ENCODE measurements around the gene TPT1. TPM values are rescaled to one million over a fixed set of nuclear protein-coding genes. Genes with fewer than 3 reads are reported as not detected.
"Not testable (repeated sequence)": the region's sequence is repeated elsewhere in the genome, so short reads cannot be mapped to it uniquely, and the experiment has no call there.

The TPT1 gene
- total RNA-seq, 1 experiment from 2014 or later, result 2,237 TPM

DNA sequence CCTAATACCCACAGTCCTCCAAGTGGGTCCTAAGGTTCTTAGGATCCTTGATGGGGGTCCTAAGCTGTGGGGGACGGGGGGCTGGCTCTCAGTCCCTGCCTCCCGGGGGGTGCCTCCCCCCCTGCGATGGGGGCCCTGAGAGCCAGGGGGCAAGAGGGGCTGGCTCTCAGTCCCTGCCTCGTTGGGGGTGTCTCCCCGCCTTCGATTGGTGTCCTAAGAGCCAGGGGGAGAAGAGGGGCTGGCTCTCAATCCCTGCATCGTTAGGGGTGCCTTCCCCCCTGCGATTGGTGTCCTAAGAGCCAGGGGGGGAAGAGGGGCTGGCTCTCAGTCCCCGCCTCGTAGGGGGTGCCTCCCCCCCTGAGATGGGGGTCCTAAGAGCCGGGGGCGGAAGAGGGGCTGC, 40.2 kb upstream of the TPT1 start:
- intact Hi-C loops (cut with micrococcal nuclease; ENCODE audit: unreplicated experiment), result no loop called here
- no peak for TF ChIP-seq EZH2 (IDR thresholded peaks at IDR 0.05; ENCODE audit: low read depth)
- TF ChIP-seq, protein P1, sequence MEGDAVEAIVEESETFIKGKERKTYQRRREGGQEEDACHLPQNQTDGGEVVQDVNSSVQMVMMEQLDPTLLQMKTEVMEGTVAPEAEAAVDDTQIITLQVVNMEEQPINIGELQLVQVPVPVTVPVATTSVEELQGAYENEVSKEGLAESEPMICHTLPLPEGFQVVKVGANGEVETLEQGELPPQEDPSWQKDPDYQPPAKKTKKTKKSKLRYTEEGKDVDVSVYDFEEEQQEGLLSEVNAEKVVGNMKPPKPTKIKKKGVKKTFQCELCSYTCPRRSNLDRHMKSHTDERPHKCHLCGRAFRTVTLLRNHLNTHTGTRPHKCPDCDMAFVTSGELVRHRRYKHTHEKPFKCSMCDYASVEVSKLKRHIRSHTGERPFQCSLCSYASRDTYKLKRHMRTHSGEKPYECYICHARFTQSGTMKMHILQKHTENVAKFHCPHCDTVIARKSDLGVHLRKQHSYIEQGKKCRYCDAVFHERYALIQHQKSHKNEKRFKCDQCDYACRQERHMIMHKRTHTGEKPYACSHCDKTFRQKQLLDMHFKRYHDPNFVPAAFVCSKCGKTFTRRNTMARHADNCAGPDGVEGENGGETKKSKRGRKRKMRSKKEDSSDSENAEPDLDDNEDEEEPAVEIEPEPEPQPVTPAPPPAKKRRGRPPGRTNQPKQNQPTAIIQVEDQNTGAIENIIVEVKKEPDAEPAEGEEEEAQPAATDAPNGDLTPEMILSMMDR (conservative IDR thresholded peaks at IDR 0.05), result no peak
- Histone ChIP-seq H3K27ac (no peak overlapping the region), H3K9me2 (ENCODE audit: insufficient read depth) (no peaks in the 10 kb centered on the region), H3K4me2 (no peak overlapping the region), H3K4me1 (replicated peaks; ENCODE audit: insufficient read depth) (no peaks in the 10 kb centered on the region), H3K4me3 (no peak overlapping the region), H3K9me3 (ENCODE audit: insufficient read depth, low read depth) (no peaks in the 10 kb centered on the region), H3K79me2 (ENCODE audit: low read depth) (no peaks in the 10 kb centered on the region), H2AFZ (no peak overlapping the region), H3F3A (ENCODE audit: insufficient read depth, low read depth) (no peaks in the 10 kb centered on the region), H4K20me1 (ENCODE audit: insufficient read depth) (no peaks in the 10 kb centered on the region), H3K27me3 (ENCODE audit: insufficient read depth, low read depth) (no peaks in the 10 kb centered on the region), H3K36me3 (ENCODE audit: low read depth) (no peaks in the 10 kb centered on the region)
- BruUV-seq (replicated peaks), result no TSS peak
- CTCF ChIA-PET, result no interaction called here
- POLR2A ChIA-PET (ENCODE audit: unreplicated experiment), result no interaction called here
- no peak for DNase-seq

DNA sequence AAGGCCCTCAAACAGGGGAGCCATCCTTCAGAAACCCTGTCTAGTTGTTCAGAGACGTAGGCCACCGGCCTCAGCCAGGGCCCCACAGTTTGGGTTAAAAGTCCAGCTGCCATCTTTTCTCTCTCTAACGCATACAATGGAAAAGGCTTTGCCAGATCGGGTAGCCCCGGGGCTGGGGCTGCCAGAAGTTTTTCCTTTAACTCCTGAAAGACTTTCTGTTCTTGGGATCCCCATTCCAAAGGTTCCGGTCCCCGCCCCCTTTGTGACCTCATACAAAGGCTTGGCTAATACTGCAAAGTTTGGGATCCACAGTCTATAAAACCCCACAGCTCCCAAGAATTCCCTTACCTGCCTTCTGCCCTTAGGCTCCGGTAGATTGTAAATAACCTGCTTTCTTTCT, 39.7 kb upstream of the TPT1 start:
- H3K79me2 ChIP-seq (ENCODE audit: low read depth); H3K27me3 ChIP-seq (ENCODE audit: insufficient read depth, low read depth); H3K9me2 ChIP-seq (ENCODE audit: insufficient read depth); intact Hi-C loops (cut with micrococcal nuclease; ENCODE audit: unreplicated experiment); CTCF ChIA-PET; BruUV-seq (replicated peaks); POLR2A ChIA-PET (ENCODE audit: unreplicated experiment); H3K36me3 ChIP-seq (ENCODE audit: low read depth); DNase-seq; H3F3A ChIP-seq (ENCODE audit: insufficient read depth, low read depth); H3K4me2 ChIP-seq; H2AFZ ChIP-seq; H3K4me1 ChIP-seq (replicated peaks; ENCODE audit: insufficient read depth); H4K20me1 ChIP-seq (ENCODE audit: insufficient read depth); H3K4me3 ChIP-seq; H3K9me3 ChIP-seq (ENCODE audit: insufficient read depth, low read depth); H3K27ac ChIP-seq: not testable (repeated sequence)

DNA sequence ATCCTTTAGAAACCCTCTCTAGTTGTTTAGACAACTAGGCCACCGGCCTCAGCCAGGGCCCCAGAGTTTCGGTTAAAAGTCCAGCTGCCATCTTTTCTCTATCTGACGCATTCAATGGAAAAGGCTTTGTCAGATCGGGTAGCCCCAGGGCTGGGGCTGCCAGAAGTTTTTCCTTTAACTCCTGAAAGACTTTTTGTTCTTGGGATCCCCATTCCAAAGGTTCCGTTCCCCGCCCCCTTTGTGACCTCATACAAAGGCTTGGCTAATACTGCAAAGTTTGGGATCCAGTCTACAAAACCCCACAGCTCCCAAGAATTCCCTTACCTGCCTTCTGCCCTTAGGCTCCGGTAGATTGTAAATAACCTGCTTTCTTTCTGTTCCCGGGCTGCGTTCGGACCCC, 38.5 kb upstream of the TPT1 start:
- H2AFZ ChIP-seq; H3K4me3 ChIP-seq; DNase-seq; H3K4me1 ChIP-seq (replicated peaks; ENCODE audit: insufficient read depth); H3K36me3 ChIP-seq (ENCODE audit: low read depth); H4K20me1 ChIP-seq (ENCODE audit: insufficient read depth); POLR2A ChIA-PET (ENCODE audit: unreplicated experiment); H3K9me3 ChIP-seq (ENCODE audit: insufficient read depth, low read depth); H3K79me2 ChIP-seq (ENCODE audit: low read depth); intact Hi-C loops (cut with micrococcal nuclease; ENCODE audit: unreplicated experiment); H3K27ac ChIP-seq; CTCF ChIA-PET; H3F3A ChIP-seq (ENCODE audit: insufficient read depth, low read depth); H3K9me2 ChIP-seq (ENCODE audit: insufficient read depth); BruUV-seq (replicated peaks); H3K27me3 ChIP-seq (ENCODE audit: insufficient read depth, low read depth); H3K4me2 ChIP-seq: not testable (repeated sequence)

DNA sequence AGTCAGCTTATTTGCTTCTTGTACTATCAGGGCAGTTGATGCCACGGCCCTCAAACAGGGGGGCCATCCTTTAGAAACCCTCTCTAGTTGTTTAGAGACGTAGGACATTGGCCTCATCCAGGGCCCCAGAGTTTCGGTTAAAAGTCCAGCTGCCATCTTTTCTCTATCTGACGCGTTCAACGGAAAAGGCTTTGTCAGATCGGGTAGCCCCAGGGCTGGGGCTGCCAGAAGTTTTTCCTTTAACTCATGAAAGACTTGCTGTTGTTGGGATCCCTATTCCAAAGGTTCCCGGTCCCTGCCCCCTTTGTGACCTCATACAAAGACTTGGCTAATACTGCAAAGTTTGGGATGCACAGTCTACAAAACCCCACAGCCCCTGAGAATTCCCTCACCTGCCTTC, 37.8 kb upstream of the TPT1 start:
- H3K79me2 ChIP-seq (ENCODE audit: low read depth); H3K4me2 ChIP-seq; POLR2A ChIA-PET (ENCODE audit: unreplicated experiment); H3K36me3 ChIP-seq (ENCODE audit: low read depth); intact Hi-C loops (cut with micrococcal nuclease; ENCODE audit: unreplicated experiment); H3K4me1 ChIP-seq (replicated peaks; ENCODE audit: insufficient read depth); BruUV-seq (replicated peaks); CTCF ChIA-PET; H2AFZ ChIP-seq; H4K20me1 ChIP-seq (ENCODE audit: insufficient read depth); H3F3A ChIP-seq (ENCODE audit: insufficient read depth, low read depth); H3K9me2 ChIP-seq (ENCODE audit: insufficient read depth); H3K4me3 ChIP-seq; H3K27me3 ChIP-seq (ENCODE audit: insufficient read depth, low read depth); H3K27ac ChIP-seq; DNase-seq; H3K9me3 ChIP-seq (ENCODE audit: insufficient read depth, low read depth): not testable (repeated sequence)

DNA sequence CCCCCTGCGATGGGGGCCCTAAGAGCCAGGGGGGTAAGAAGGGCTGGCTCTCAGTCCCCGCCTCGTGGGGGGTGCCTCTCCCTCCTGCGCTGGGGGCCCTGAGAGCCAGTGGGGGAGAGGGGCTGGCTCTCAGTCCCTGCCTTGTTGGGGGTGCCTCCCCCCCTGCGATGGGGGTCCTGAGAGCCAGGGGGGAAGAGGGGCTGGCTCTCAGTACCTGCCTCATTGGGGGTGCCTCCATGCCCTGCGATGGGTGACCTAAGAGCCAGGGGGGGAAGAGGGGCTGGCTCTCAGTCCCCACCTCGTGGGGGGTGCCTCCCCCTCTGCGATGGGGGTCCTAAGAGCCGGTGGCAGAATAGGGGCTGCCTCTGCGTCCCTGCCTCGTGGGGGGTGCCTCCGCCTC, 36.3 kb upstream of the TPT1 start:
- H3K36me3 ChIP-seq (ENCODE audit: low read depth); H3K27ac ChIP-seq; H3F3A ChIP-seq (ENCODE audit: insufficient read depth, low read depth); H4K20me1 ChIP-seq (ENCODE audit: insufficient read depth); POLR2A ChIA-PET (ENCODE audit: unreplicated experiment); intact Hi-C loops (cut with micrococcal nuclease; ENCODE audit: unreplicated experiment); H3K9me3 ChIP-seq (ENCODE audit: insufficient read depth, low read depth); BruUV-seq (replicated peaks); H3K4me3 ChIP-seq; H3K9me2 ChIP-seq (ENCODE audit: insufficient read depth); H3K4me1 ChIP-seq (replicated peaks; ENCODE audit: insufficient read depth); DNase-seq; H3K27me3 ChIP-seq (ENCODE audit: insufficient read depth, low read depth); H3K4me2 ChIP-seq; H3K79me2 ChIP-seq (ENCODE audit: low read depth); H2AFZ ChIP-seq: not testable (repeated sequence)
- CTCF ChIA-PET, result interaction anchor here (0.7 kb wide), 1 partner anchor 9 kb away, joined by 7 read pairs; no protein-coding TSS in a partner anchor

DNA sequence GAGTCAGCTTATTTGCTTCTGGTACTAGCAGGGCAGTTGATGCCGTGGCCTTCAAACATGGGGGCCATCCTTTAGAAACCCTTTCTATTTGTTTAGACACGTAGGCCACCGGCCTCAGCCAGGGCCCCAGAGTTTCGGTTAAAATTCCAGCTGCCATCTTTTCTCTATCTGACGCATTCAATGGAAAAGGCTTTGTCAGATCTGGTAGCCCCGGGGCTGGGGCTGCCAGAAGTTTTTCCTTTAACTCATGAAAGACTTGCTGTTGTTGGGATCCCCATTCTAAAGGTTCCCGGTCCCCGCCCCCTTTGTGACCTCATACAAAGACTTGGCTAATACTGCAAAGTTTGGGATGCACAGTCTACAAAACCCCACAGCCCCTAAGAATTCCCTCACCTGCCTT, 35.7 kb upstream of the TPT1 start:
- H2AFZ ChIP-seq; intact Hi-C loops (cut with micrococcal nuclease; ENCODE audit: unreplicated experiment); H3K4me2 ChIP-seq; H3K9me2 ChIP-seq (ENCODE audit: insufficient read depth); H3K27ac ChIP-seq; H3K4me1 ChIP-seq (replicated peaks; ENCODE audit: insufficient read depth); H3K79me2 ChIP-seq (ENCODE audit: low read depth); H3K4me3 ChIP-seq; DNase-seq; H4K20me1 ChIP-seq (ENCODE audit: insufficient read depth); H3K27me3 ChIP-seq (ENCODE audit: insufficient read depth, low read depth); H3K9me3 ChIP-seq (ENCODE audit: insufficient read depth, low read depth); BruUV-seq (replicated peaks); H3F3A ChIP-seq (ENCODE audit: insufficient read depth, low read depth); H3K36me3 ChIP-seq (ENCODE audit: low read depth); POLR2A ChIA-PET (ENCODE audit: unreplicated experiment): not testable (repeated sequence)
- CTCF ChIA-PET, result interaction anchor here (0.7 kb wide), 1 partner anchor 9 kb away, joined by 7 read pairs; no protein-coding TSS in a partner anchor
